ENCODE measurements around the gene KRTAP22-1.

The KRTAP22-1 gene

GRCh38 chr21:30567617-30568016 lies 33.3 kb upstream of the KRTAP22-1 start:
- DNase-seq (ENCODE audit: low read depth), result no peak
- no peak for TF ChIP-seq CTCF (conservative IDR thresholded peaks at IDR 0.05; ENCODE audit: low read depth, low read length)
- no peak overlapping the region for H3K4me3 ChIP-seq (ENCODE audit: low read depth, low read length)

GRCh38 chr21:30577766-30578165 lies 23.1 kb upstream of the KRTAP22-1 start:
- peak; percentile 2 for DNase-seq (ENCODE audit: low read depth)
- TF ChIP-seq CTCF (conservative IDR thresholded peaks at IDR 0.05; ENCODE audit: low read depth, low read length), result no peak
- H3K4me3 ChIP-seq (ENCODE audit: low read depth, low read length), result no peak overlapping the region

- no peak for TF ChIP-seq CTCF (conservative IDR thresholded peaks at IDR 0.05; ENCODE audit: low read depth, low read length)
- no peak overlapping the region for H3K4me3 ChIP-seq (ENCODE audit: low read depth, low read length)
- DNase-seq (ENCODE audit: low read depth), result no peak
Measured at GRCh38 chr21:30579346-30579745, 21.5 kb upstream of the KRTAP22-1 start.

- TF ChIP-seq CTCF (conservative IDR thresholded peaks at IDR 0.05; ENCODE audit: low read depth, low read length), result no peak
- no peak overlapping the region for H3K4me3 ChIP-seq (ENCODE audit: low read depth, low read length)
Measured at GRCh38 chr21:30580132-30580531, 20.8 kb upstream of the KRTAP22-1 start.

GRCh38 chr21:30582870-30583269 lies 18.0 kb upstream of the KRTAP22-1 start:
- TF ChIP-seq CTCF (conservative IDR thresholded peaks at IDR 0.05; ENCODE audit: low read depth, low read length), result no peak
- no peak overlapping the region for H3K4me3 ChIP-seq (ENCODE audit: low read depth, low read length)
- no peak for DNase-seq (ENCODE audit: low read depth)

More at GRCh38 chr21:30580132-30580531, 20.8 kb upstream of the KRTAP22-1 start:
- DNase-seq (ENCODE audit: low read depth), result no peak

GRCh38 chr21:30590297-30590696 lies 10.6 kb upstream of the KRTAP22-1 start, which contains the start of gene KRTAP22-2:
Gene KRTAP22-2, minus strand, starts transcription at chr21:30590397.
- H3K4me3 ChIP-seq (ENCODE audit: low read depth, low read length), result no peak within 1 kb of the TSS
- no peak for TF ChIP-seq CTCF (conservative IDR thresholded peaks at IDR 0.05; ENCODE audit: low read depth, low read length)
- DNase-seq (ENCODE audit: low read depth), result no peak

GRCh38 chr21:30592140-30592539 lies 8.7 kb upstream of the KRTAP22-1 start, which contains the start of gene KRTAP6-3:
Gene KRTAP6-3, plus strand, starts transcription at chr21:30592440. Its CDS starts 6 bp downstream, at chr21:30592446.
- no peak within 1 kb of the TSS for H3K4me3 ChIP-seq (ENCODE audit: low read depth, low read length)
- DNase-seq (ENCODE audit: low read depth), result no peak
- TF ChIP-seq CTCF (conservative IDR thresholded peaks at IDR 0.05; ENCODE audit: low read depth, low read length), result no peak
